Astrocyte (in vitro differentiated cells and primary cell): ENCODE data around the gene GOLGA8F.
"Not testable (repeated sequence)": the region's sequence is repeated elsewhere in the genome, so short reads cannot be mapped to it uniquely, and the experiment has no call there.

Experiments used
- CTCF ChIP-seq: IDR thresholded peaks from 2 replicates; pipeline ENCODE4 v1.5.1; 2011; ENCODE audit warnings: low read depth, mild to moderate bottlenecking, inconsistent platforms, low read length, moderate library complexity; ENCODE audit not compliant: insufficient read depth
- EZH2 ChIP-seq: IDR thresholded peaks from 2 replicates; pipeline ENCODE4 v1.6.1; 2012; ENCODE audit warnings: mild to moderate bottlenecking, low read length, inconsistent platforms; ENCODE audit not compliant: insufficient read depth

DNA sequence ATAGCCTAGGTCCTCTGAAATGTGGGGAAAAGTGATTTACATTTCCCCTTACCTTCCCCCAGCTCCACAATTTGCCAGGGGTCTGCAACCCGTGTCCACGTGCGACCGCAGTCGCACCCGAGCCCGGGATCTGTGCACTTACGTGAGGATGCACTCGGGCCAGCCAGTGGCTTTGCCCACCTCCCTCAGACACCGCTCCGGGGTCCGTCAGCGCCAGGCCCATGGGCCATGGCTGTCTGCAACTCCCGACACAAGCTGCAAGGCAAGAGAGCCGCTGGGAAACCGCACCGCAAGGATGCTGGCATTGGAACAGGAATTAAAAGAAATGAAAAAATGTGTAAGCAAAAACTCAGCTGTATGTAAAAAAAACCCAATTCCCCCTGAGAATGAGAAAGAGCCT lies 13.0 kb upstream of the GOLGA8F start:
- TF ChIP-seq CTCF, EZH2: not testable (repeated sequence)
